Lower leg skin (tissue), 3 donors: ENCODE data around the gene NFASC.

Experiments used
- POLR2A ChIP-seq, 2 donors: fragments of 450-650 bp; IDR thresholded peaks; one replicate each; pipeline ENCODE4 v1.6.1; 2016 to 2017; ENCODE audit warnings: antibody characterized with exemption in 2 of 2, mild to moderate bottlenecking in 1 of 2, moderate library complexity in 1 of 2
- TF ChIP-seq, protein P1 (sequence below), 3 donors: fragments of 450-650 bp; IDR thresholded peaks; one replicate each; pipeline ENCODE4 v1.5.1; 2016; ENCODE audit warnings: antibody characterized with exemption in 3 of 3, mild to moderate bottlenecking in 3 of 3, moderate library complexity in 2 of 3

DNA sequence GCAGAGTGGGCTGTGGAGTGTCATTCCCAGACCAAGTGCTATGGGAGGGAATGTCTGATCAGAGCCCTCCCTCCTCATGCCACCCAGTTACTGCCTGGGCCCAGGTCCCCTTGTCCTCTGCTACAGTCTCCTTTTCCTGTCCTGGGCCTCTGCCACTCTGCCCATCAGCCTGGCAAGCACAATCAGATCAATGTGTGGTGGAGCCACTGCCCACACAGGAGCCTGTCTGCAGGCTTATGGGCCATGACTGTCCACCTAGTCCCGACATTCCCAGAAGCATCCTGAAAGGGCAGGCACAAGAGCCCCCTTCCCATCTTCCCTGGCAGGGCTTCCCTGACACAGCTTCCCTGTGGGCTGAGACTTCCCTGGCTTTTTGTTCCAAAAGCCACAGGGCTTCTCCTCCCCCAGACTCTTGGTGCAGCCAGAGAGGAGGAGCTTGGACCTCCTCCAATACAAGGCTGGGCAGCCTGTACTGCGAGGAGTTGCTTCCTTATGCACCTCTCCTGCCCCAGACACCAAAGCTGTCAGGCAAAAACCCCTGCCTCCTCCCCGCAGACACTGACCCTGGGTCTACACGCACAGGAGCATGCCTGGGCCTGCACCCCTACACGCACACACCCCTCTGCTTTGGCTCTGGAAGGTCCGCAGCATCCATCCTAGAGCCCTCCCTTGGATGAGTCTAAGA lies 143.2 kb downstream of the NFASC start:
- TF ChIP-seq, protein P1, sequence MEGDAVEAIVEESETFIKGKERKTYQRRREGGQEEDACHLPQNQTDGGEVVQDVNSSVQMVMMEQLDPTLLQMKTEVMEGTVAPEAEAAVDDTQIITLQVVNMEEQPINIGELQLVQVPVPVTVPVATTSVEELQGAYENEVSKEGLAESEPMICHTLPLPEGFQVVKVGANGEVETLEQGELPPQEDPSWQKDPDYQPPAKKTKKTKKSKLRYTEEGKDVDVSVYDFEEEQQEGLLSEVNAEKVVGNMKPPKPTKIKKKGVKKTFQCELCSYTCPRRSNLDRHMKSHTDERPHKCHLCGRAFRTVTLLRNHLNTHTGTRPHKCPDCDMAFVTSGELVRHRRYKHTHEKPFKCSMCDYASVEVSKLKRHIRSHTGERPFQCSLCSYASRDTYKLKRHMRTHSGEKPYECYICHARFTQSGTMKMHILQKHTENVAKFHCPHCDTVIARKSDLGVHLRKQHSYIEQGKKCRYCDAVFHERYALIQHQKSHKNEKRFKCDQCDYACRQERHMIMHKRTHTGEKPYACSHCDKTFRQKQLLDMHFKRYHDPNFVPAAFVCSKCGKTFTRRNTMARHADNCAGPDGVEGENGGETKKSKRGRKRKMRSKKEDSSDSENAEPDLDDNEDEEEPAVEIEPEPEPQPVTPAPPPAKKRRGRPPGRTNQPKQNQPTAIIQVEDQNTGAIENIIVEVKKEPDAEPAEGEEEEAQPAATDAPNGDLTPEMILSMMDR (IDR thresholded peaks at IDR 0.05): no peak
- no peak for TF ChIP-seq POLR2A (IDR thresholded peaks at IDR 0.05)
